Subcutaneous adipose tissue (tissue), 4 donors: ENCODE data around the gene VWF. TPM values are rescaled to one million over a fixed set of nuclear protein-coding genes. Genes with fewer than 3 reads are reported as not detected.

Experiments
- total RNA-seq, 4 donors: library from RNA; depleted of rRNA; stranded (reverse); fragments of >200 nt; gene quantifications; one replicate each; pipeline ENCODE4 v1.1.0, GENCODE V29; 2016
- TF ChIP-seq, protein P1 (sequence below): fragments of 450-650 bp; IDR thresholded peaks from one replicate; pipeline ENCODE4 v1.5.1; 2016; ENCODE audit warnings: low read depth, mild to moderate bottlenecking, control low read depth, antibody characterized with exemption, moderate library complexity

VWF gene
- total RNA-seq, 4 donors from 2014 or later: 132 to 853 (median 240) TPM

DNA sequence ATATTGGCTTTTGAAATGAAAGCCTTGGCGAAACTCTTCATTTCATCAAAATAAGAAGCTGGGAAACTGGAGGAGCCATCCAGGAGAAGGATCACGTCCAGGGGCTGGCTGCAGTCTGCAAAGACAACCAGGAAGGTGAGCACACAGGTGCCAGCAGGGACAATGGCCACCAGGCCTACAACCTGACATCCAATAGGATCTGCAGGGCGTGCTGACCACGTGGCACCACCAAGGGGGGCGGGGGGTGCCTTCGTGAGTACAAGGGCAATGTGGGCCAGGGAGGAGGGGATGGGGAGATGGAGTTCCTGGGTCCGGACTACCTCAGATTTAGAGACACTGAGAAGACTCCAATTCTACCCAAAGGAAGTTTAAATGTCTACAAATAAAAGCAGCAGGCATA lies 107.7 kb downstream of the VWF start:
- TF ChIP-seq, protein P1, sequence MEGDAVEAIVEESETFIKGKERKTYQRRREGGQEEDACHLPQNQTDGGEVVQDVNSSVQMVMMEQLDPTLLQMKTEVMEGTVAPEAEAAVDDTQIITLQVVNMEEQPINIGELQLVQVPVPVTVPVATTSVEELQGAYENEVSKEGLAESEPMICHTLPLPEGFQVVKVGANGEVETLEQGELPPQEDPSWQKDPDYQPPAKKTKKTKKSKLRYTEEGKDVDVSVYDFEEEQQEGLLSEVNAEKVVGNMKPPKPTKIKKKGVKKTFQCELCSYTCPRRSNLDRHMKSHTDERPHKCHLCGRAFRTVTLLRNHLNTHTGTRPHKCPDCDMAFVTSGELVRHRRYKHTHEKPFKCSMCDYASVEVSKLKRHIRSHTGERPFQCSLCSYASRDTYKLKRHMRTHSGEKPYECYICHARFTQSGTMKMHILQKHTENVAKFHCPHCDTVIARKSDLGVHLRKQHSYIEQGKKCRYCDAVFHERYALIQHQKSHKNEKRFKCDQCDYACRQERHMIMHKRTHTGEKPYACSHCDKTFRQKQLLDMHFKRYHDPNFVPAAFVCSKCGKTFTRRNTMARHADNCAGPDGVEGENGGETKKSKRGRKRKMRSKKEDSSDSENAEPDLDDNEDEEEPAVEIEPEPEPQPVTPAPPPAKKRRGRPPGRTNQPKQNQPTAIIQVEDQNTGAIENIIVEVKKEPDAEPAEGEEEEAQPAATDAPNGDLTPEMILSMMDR: no peak

- TF ChIP-seq, protein P1: no peak
These were observed 127.2 kb downstream of the VWF start for GRCh38 chr12:5997260-5997659.

DNA sequence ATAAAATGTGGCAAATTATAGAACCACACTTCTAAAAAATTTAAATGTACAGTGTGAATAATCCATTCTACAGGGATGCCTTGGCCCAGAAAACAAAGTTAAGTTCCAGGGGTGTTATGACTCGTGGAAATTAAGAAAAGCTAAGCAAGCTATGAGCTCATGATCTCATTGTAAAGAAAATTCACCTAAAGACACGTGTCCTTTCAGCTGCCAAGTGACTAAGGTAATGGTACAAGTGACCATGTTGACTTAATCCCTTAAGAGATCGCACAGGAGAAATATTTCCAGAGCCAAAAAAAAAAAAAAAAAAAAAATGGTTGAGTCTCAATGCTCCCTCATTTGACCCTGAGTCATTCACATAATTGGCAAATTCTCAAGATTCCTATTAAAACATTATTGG lies 128.0 kb downstream of the VWF start:
- TF ChIP-seq, protein P1: no peak

GRCh38 chr12:5989621-5990020 lies 134.8 kb downstream of the VWF start:
- TF ChIP-seq, protein P1: no peak

DNA sequence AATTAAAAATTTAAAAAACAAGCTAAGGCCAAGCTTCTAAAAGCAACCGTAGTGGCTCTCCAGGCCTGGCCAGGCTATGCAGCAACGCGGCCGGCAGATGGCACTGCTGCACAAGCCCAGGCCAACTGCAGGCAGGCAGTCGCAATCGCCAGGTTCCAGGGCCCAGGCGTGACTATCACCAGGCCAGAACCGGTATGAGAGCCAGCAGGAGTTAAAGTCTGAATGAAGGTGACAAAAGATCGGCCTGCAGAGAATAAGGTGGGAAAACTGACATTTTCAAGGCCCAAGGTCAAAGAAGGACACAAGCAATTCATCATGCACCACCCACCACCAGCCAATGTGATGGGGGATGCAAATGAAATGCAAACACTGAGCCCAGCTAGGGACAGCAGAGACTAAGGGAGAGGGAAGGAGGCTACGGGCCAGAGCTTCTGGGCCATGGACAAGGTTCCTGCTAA lies 135.8 kb downstream of the VWF start:
- TF ChIP-seq, protein P1: no peak

DNA sequence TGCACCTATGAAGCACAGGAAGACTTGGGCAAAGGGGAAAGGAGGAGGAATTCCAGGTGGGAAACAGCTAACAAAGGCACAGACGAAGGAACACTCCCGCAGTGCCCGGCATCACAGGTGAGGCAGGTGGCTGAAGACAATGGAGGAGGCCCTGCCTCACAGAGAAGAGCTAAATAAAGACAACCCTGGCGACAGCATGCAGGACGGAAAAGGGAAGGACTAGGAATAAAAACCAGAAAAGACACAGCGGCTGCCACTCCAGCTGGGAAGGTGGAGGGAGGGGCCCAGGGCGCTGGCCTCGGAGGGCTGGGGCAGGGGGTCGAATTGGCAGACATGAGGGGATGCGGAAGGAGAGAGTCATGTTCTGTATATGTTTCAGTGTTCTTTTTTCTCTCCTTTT lies 136.4 kb downstream of the VWF start:
- TF ChIP-seq, protein P1: no peak

GRCh38 chr12:5987573-5987972 lies 136.9 kb downstream of the VWF start:
- TF ChIP-seq, protein P1: no peak

GRCh38 chr12:5985471-5985870 lies 139.0 kb downstream of the VWF start:
- TF ChIP-seq, protein P1: no peak
